Measurements from ENCODE around the gene WFDC5. TPM values are rescaled to one million over a fixed set of nuclear protein-coding genes. Genes with fewer than 3 reads are reported as not detected.

Gene WFDC5
- total RNA-seq, 2 donors from 2014 or later = not detected

GRCh38 chr20:45094864-45095574, 20.0 kb downstream of the WFDC5 start:
- ATAC-seq (no peak), DNase-seq (no peak)
- intact Hi-C loops (cut with DNase I) = loop anchor here (5.0 to 10.0 kb wide), 4 partner anchors 43 to 200 kb away; no protein-coding TSS in a partner anchor

GRCh38 chr20:45094201-45094600, 20.8 kb downstream of the WFDC5 start:
- ATAC-seq (no peak), DNase-seq (no peak)
- intact Hi-C loops (cut with DNase I) = loop anchor here (5.0 to 10.0 kb wide), 3 partner anchors 42 to 201 kb away; no protein-coding TSS in a partner anchor

- DNase-seq (no peak), ATAC-seq (no peak)
- intact Hi-C loops (cut with DNase I) = loop anchor here (5.0 to 10.0 kb wide), 3 partner anchors 41 to 202 kb away; no protein-coding TSS in a partner anchor
These were observed 22.1 kb downstream of the WFDC5 start for GRCh38 chr20:45092898-45093297.

- ATAC-seq (no peak), DNase-seq (no peak)
- intact Hi-C loops (cut with DNase I) = loop anchor here (5.0 to 10.0 kb wide), 3 partner anchors 39 to 203 kb away; no protein-coding TSS in a partner anchor
These were observed 23.6 kb downstream of the WFDC5 start for GRCh38 chr20:45091366-45091765.

GRCh38 chr20:45090481-45090880, 24.5 kb downstream of the WFDC5 start:
- no peak for ATAC-seq
- intact Hi-C loops (cut with DNase I) = loop anchor here (5.0 to 10.0 kb wide), 3 partner anchors 38 to 204 kb away; no protein-coding TSS in a partner anchor
- DNase-seq = no peak

- ATAC-seq (peak in 1 of 2 donors; percentile 64), DNase-seq (no peak)
- intact Hi-C loops (cut with DNase I) = no loop called here
These were observed 26.7 kb downstream of the WFDC5 start for GRCh38 chr20:45088247-45088646.

- DNase-seq (no peak), ATAC-seq (no peak)
- intact Hi-C loops (cut with DNase I) = no loop called here
These were observed 27.2 kb downstream of the WFDC5 start for GRCh38 chr20:45087814-45088213.

- ATAC-seq (no peak), DNase-seq (no peak)
- intact Hi-C loops (cut with DNase I) = no loop called here
These were observed 27.7 kb downstream of the WFDC5 start for GRCh38 chr20:45087097-45087790.

- no peak for ATAC-seq
- intact Hi-C loops (cut with DNase I) = no loop called here
- DNase-seq = no peak
These were observed 29.1 kb downstream of the WFDC5 start for GRCh38 chr20:45085867-45086266.

- ATAC-seq = no peak
- no peak for DNase-seq
- intact Hi-C loops (cut with DNase I) = no loop called here
These were observed 29.7 kb downstream of the WFDC5 start for GRCh38 chr20:45085289-45085688.

- intact Hi-C loops (cut with DNase I) = no loop called here
- DNase-seq (no peak), ATAC-seq (no peak)
These were observed 31.8 kb downstream of the WFDC5 start for GRCh38 chr20:45083127-45083526.

GRCh38 chr20:45082468-45082867, 32.5 kb downstream of the WFDC5 start:
- ATAC-seq = no peak
- no peak for DNase-seq
- intact Hi-C loops (cut with DNase I) = no loop called here

- no peak for DNase-seq
- ATAC-seq = no peak
- intact Hi-C loops (cut with DNase I) = no loop called here
These were observed 33.9 kb downstream of the WFDC5 start for GRCh38 chr20:45080867-45081624.

- intact Hi-C loops (cut with DNase I) = no loop called here
- DNase-seq (no peak), ATAC-seq (no peak)
These were observed 37.4 kb downstream of the WFDC5 start for GRCh38 chr20:45077559-45077958.

- ATAC-seq (no peak), DNase-seq (no peak)
- intact Hi-C loops (cut with DNase I) = no loop called here
These were observed 41.8 kb downstream of the WFDC5 start for GRCh38 chr20:45073221-45073620.

- DNase-seq (no peak), ATAC-seq (no peak)
- intact Hi-C loops (cut with DNase I) = no loop called here
These were observed 42.9 kb downstream of the WFDC5 start for GRCh38 chr20:45072066-45072465.

- ATAC-seq = no peak
- peak; percentile 20 for DNase-seq
- intact Hi-C loops (cut with DNase I) = no loop called here
These were observed 43.9 kb downstream of the WFDC5 start for GRCh38 chr20:45070932-45071632.

GRCh38 chr20:45069261-45069660, 45.7 kb downstream of the WFDC5 start:
- no peak for DNase-seq
- ATAC-seq = no peak
- intact Hi-C loops (cut with DNase I) = no loop called here

GRCh38 chr20:45067558-45067957, 47.4 kb downstream of the WFDC5 start:
- intact Hi-C loops (cut with DNase I) = no loop called here
- peak in 1 of 2 donors; percentile 82 for ATAC-seq
- DNase-seq = no peak
